NCI-H1694 treated with DMSO at 0.1 percent for 48 hours (cell line): ENCODE results near the gene ST6GAL1.

ENCODE experiments used
- DNase-seq: peaks from one replicate; lab custom pipeline; 2025; lab: John Stamatoyannopoulos, UW

ST6GAL1 gene

GRCh38 chr3:187077537-187077936 lies 147.2 kb downstream of the ST6GAL1 start:
- no peak for DNase-seq

- no peak for DNase-seq
Measured at GRCh38 chr3:187079090-187080022, 149.0 kb downstream of the ST6GAL1 start.

- no peak for DNase-seq
Measured at GRCh38 chr3:187080799-187081450, 150.6 kb downstream of the ST6GAL1 start.

- DNase-seq, result no peak
Measured at GRCh38 chr3:187082758-187083375, 152.5 kb downstream of the ST6GAL1 start.

- no peak for DNase-seq
Measured at GRCh38 chr3:187084126-187084525, 153.8 kb downstream of the ST6GAL1 start.

GRCh38 chr3:187084580-187084979 lies 154.3 kb downstream of the ST6GAL1 start:
- no peak for DNase-seq

- DNase-seq, result no peak
Measured at GRCh38 chr3:187085021-187085666, 154.8 kb downstream of the ST6GAL1 start.

- no peak for DNase-seq
Measured at GRCh38 chr3:187085933-187086332, 155.6 kb downstream of the ST6GAL1 start.

GRCh38 chr3:187086831-187087230 lies 156.5 kb downstream of the ST6GAL1 start:
- DNase-seq, result no peak

- no peak for DNase-seq
Measured at GRCh38 chr3:187088701-187089100, 158.4 kb downstream of the ST6GAL1 start.

- no peak for DNase-seq
Measured at GRCh38 chr3:187093320-187093719, 163.0 kb downstream of the ST6GAL1 start.

GRCh38 chr3:187098923-187099512 lies 168.7 kb downstream of the ST6GAL1 start:
- no peak for DNase-seq

- DNase-seq, result no peak
Measured at GRCh38 chr3:187101184-187102072, 171.1 kb downstream of the ST6GAL1 start.

GRCh38 chr3:187102073-187102634 lies 171.8 kb downstream of the ST6GAL1 start:
- no peak for DNase-seq

- DNase-seq, result no peak
Measured at GRCh38 chr3:187103251-187103650, 172.9 kb downstream of the ST6GAL1 start.

- DNase-seq, result no peak
Measured at GRCh38 chr3:187104342-187104741, 174.0 kb downstream of the ST6GAL1 start.

- no peak for DNase-seq
Measured at GRCh38 chr3:187104933-187105332, 174.6 kb downstream of the ST6GAL1 start.

- DNase-seq, result no peak
Measured at GRCh38 chr3:187105700-187106099, 175.4 kb downstream of the ST6GAL1 start.

GRCh38 chr3:187107989-187108388 lies 177.7 kb downstream of the ST6GAL1 start:
- no peak for DNase-seq

- no peak for DNase-seq
Measured at GRCh38 chr3:187110156-187110555, 179.8 kb downstream of the ST6GAL1 start.
